A549 (cell line): Measurements from ENCODE around the gene CEACAM5. TPM values are rescaled to one million over a fixed set of nuclear protein-coding genes. Genes with fewer than 3 reads are reported as not detected.

Experiments
- ATAC-seq, 2 experiments: fragments of 200-7000 bp in 1 of 2; fragments of >200 bp in 1 of 2; cut with Nextera tagmentation in 1 of 2; cut with Tn5 transposase in 1 of 2; 3 replicates each; pipeline versions ENCODE4 v1.8.0 to v1.9.1; 2018 to 2020; ENCODE audit warnings: mild to moderate bottlenecking in 1 of 2, moderate library complexity in 1 of 2
- CTCF ChIA-PET: fragments of 300-600 bp; sonication (Branson Sonifier 250); formaldehyde crosslinking; extraction: SDS; loops from one replicate; lab custom pipeline; 2021; ENCODE audit warnings: antibody characterized with exemption, inconsistent platforms; lab: Yijun Ruan, JAX
- POLR2A ChIA-PET: fragments of 350-600 bp; formaldehyde crosslinking; extraction: SDS; loops from one replicate; lab custom pipeline; 2021; ENCODE audit warnings: antibody characterized with exemption, inconsistent platforms; lab: Yijun Ruan, JAX
- DNase-seq, 2 experiments: peaks; one replicate each; pipeline versions ENCODE4 v3.0.0 to v3.0.0-alpha.2; 2011 to 2016; ENCODE audit warnings: low read depth in 1 of 2, low spot score in 1 of 2
- FAIRE-seq: peaks from 2 replicates; lab custom pipeline; 2011; peaks lifted over from hg19 to GRCh38; lab: Jason Lieb, UNC
- H3K27ac ChIP-seq, 2 experiments: fragments of >200 bp; sonication (Bioruptor Twin); formaldehyde crosslinking; 3 replicates each; pipeline ENCODE4 v1.5.1; 2016 to 2017
- H3K4me1 ChIP-seq: fragments of >200 bp; sonication (Bioruptor Twin); formaldehyde crosslinking; 3 replicates; pipeline ENCODE4 v1.6.1; 2016
- H3K4me2 ChIP-seq: fragments of >200 bp; sonication (Bioruptor Twin); formaldehyde crosslinking; 3 replicates; pipeline ENCODE4 v1.6.1; 2016
- H3K4me3 ChIP-seq: fragments of >200 bp; sonication (Bioruptor Twin); formaldehyde crosslinking; 3 replicates; pipeline ENCODE4 v1.5.1; 2016
- H3K9me3 ChIP-seq: fragments of >200 bp; sonication (Bioruptor Twin); formaldehyde crosslinking; 3 replicates; pipeline ENCODE4 v1.6.1; 2016
- CEBPB ChIP-seq, 2 experiments: fragments of >200 bp in 1 of 2; sonication (Bioruptor Twin) in 1 of 2; formaldehyde crosslinking in 1 of 2; IDR thresholded peaks; 2 replicates each; pipeline ENCODE4 v1.6.1; 2012 to 2016
- FOXS1 ChIP-seq: fragments of 250-450 bp; sonication (Bioruptor Pico); IDR thresholded peaks from 2 replicates; pipeline ENCODE4 v1.5.0; 2020; ENCODE audit warnings: mild to moderate bottlenecking, moderate library complexity
- MAFK ChIP-seq: fragments of 450-650 bp; IDR thresholded peaks from 2 replicates; pipeline ENCODE4 v1.6.1; 2014; ENCODE audit not compliant: partially characterized antibody
- PHF8 ChIP-seq: fragments of 200-600 bp; sonication (generic); IDR thresholded peaks from 2 replicates; pipeline ENCODE4 v1.6.1; 2016; ENCODE audit warnings: low read depth, mild to moderate bottlenecking, antibody characterized with exemption, moderate library complexity, borderline replicate concordance
- RFX5 ChIP-seq: fragments of 450-650 bp; IDR thresholded peaks from 2 replicates; pipeline ENCODE4 v1.7.1; 2014; ENCODE audit warnings: antibody characterized with exemption, mild to moderate bottlenecking, moderate library complexity
- USF2 ChIP-seq: fragments of 450-650 bp; IDR thresholded peaks from 2 replicates; pipeline ENCODE4 v1.6.1; 2014; ENCODE audit warnings: antibody characterized with exemption
- WGBS: methylation state at CpG from one replicate; pipeline ENCODE4 v1.1.6; 2017; ENCODE audit errors: missing lambda C conversion rate; 5-methylcytosine and 5-hydroxymethylcytosine counted together
- polyA plus RNA-seq, 4 experiments: library from polyadenylated mRNA; depleted of rRNA in 3 of 4; stranded (reverse); fragments of >200 nt; fragmentation: RNase III in 1 of 4; extraction: RNeasy Plus Mini Kit Qiagen cat#74134 plus additional on column Dnase treatment in 1 of 4; gene quantifications; 2 replicates in 3 of 4; 3 replicates in 1 of 4; pipeline ENCODE4 v1.2.3, GENCODE V29; 2011 to 2017

CEACAM5 gene
- polyA plus RNA-seq, 2 of the 4 experiments (the other 2 are of a cell fraction) = 1.3 TPM; not detected in 1

- ATAC-seq (no peak), DNase-seq (no peak), FAIRE-seq (no peak)
- Histone ChIP-seq H3K27ac (no peak overlapping the region), H3K9me3 (no peaks in the 10 kb centered on the region), H3K4me1 (peaks cover 5% of the 10 kb centered on the region; the same call in 2 of the 3 replicates), H3K4me3 (no peak overlapping the region), H3K4me2 (no peak overlapping the region)
- no peak for TF ChIP-seq CEBPB (IDR thresholded peaks at IDR 0.05)
- TF ChIP-seq RFX5 = no peak
- no peak for TF ChIP-seq FOXS1 (CRISPR knock-in tag)
- no peak for TF ChIP-seq USF2
- no peak for TF ChIP-seq MAFK
- TF ChIP-seq PHF8 = no peak
- ChIA-PET POLR2A (interaction anchor here (0.6 kb wide), 1 partner anchor 48 kb away, joined by 3 read pairs; no protein-coding TSS in a partner anchor), CTCF (interaction anchor here (0.5 to 19.2 kb wide), 12 partner anchors 8 to 631 kb away, joined by 3 to 474 read pairs (median 17); partner anchors contain the start of genes CEACAM3 and CEACAM6)
- 68% methylated on average over 2 of the region's 2 CpGs for WGBS
These were observed 68.3 kb downstream of the CEACAM5 start for GRCh38 chr19:41776700-41777099.

Other genes starting within 250 kb of the CEACAM5 start
- gene CEACAM21, start 132.5 kb upstream of the CEACAM5 start, polyA plus RNA-seq (2011; rRNA removed) = not detected in 2 replicates
- gene CEACAM21, start 132.5 kb upstream of the CEACAM5 start, polyA plus RNA-seq (2017; fragmentation: RNase III; extraction: RNeasy Plus Mini Kit Qiagen cat#74134 plus additional on column Dnase treatment) = not detected in 3 replicates
- not detected in 2 replicates for gene CEACAM4, start 81.6 kb upstream of the CEACAM5 start, polyA plus RNA-seq (2011; rRNA removed)
- gene CEACAM4, start 81.6 kb upstream of the CEACAM5 start, polyA plus RNA-seq (2017; fragmentation: RNase III; extraction: RNeasy Plus Mini Kit Qiagen cat#74134 plus additional on column Dnase treatment) = not detected in 3 replicates
- gene CEACAM7, start 20.4 kb upstream of the CEACAM5 start, polyA plus RNA-seq (2011; rRNA removed) = 0.04 TPM in 1 of 2 replicates, not detected in the other
- gene CEACAM7, start 20.4 kb upstream of the CEACAM5 start, polyA plus RNA-seq (2017; fragmentation: RNase III; extraction: RNeasy Plus Mini Kit Qiagen cat#74134 plus additional on column Dnase treatment) = 0.05 TPM in 1 of 3 replicates, not detected in the others
- gene CEACAM6, start 46.9 kb downstream of the CEACAM5 start, polyA plus RNA-seq (2011; rRNA removed) = 17.7 and 26.7 TPM in 2 replicates
- 0.51 to 0.97 TPM (median 0.53 TPM) in 3 replicates for gene CEACAM6, start 46.9 kb downstream of the CEACAM5 start, polyA plus RNA-seq (2017; fragmentation: RNase III; extraction: RNeasy Plus Mini Kit Qiagen cat#74134 plus additional on column Dnase treatment)
- not detected in 2 replicates for gene CEACAM3, start 88.0 kb downstream of the CEACAM5 start, polyA plus RNA-seq (2011; rRNA removed)
- gene CEACAM3, start 88.0 kb downstream of the CEACAM5 start, polyA plus RNA-seq (2017; fragmentation: RNase III; extraction: RNeasy Plus Mini Kit Qiagen cat#74134 plus additional on column Dnase treatment) = not detected in 3 replicates
- gene LYPD4, start 136.1 kb downstream of the CEACAM5 start, polyA plus RNA-seq (2011; rRNA removed) = not detected in 2 replicates
- not detected in 3 replicates for gene LYPD4, start 136.1 kb downstream of the CEACAM5 start, polyA plus RNA-seq (2017; fragmentation: RNase III; extraction: RNeasy Plus Mini Kit Qiagen cat#74134 plus additional on column Dnase treatment)
- not detected in 2 replicates for gene DMRTC2, start 136.4 kb downstream of the CEACAM5 start, polyA plus RNA-seq (2011; rRNA removed)
- gene DMRTC2, start 136.4 kb downstream of the CEACAM5 start, polyA plus RNA-seq (2017; fragmentation: RNase III; extraction: RNeasy Plus Mini Kit Qiagen cat#74134 plus additional on column Dnase treatment) = not detected in 3 replicates
- 2,749 and 3,564 TPM in 2 replicates for gene RPS19, start 151.6 kb downstream of the CEACAM5 start, polyA plus RNA-seq (2011; rRNA removed)
- gene RPS19, start 151.6 kb downstream of the CEACAM5 start, polyA plus RNA-seq (2017; fragmentation: RNase III; extraction: RNeasy Plus Mini Kit Qiagen cat#74134 plus additional on column Dnase treatment) = 7,778 to 7,989 TPM (median 7,924 TPM) in 3 replicates
- gene CD79A, start 168.7 kb downstream of the CEACAM5 start, polyA plus RNA-seq (2011; rRNA removed) = 0.52 and 0.57 TPM in 2 replicates
- 0.29 to 0.54 TPM (median 0.29 TPM) in 3 replicates for gene CD79A, start 168.7 kb downstream of the CEACAM5 start, polyA plus RNA-seq (2017; fragmentation: RNase III; extraction: RNeasy Plus Mini Kit Qiagen cat#74134 plus additional on column Dnase treatment)
- 34.5 and 38.0 TPM in 2 replicates for gene ARHGEF1, start 174.6 kb downstream of the CEACAM5 start, polyA plus RNA-seq (2011; rRNA removed)
- 71.5 to 92.9 TPM (median 84.2 TPM) in 3 replicates for gene ARHGEF1, start 174.6 kb downstream of the CEACAM5 start, polyA plus RNA-seq (2017; fragmentation: RNase III; extraction: RNeasy Plus Mini Kit Qiagen cat#74134 plus additional on column Dnase treatment)
- gene ERFL, start 219.8 kb downstream of the CEACAM5 start, polyA plus RNA-seq (2011; rRNA removed) = 0.19 and 0.21 TPM in 2 replicates
- gene ERFL, start 219.8 kb downstream of the CEACAM5 start, polyA plus RNA-seq (2017; fragmentation: RNase III; extraction: RNeasy Plus Mini Kit Qiagen cat#74134 plus additional on column Dnase treatment) = 0.10 to 0.20 TPM (median 0.15 TPM) in 3 replicates